Activated CD8-positive, alpha-beta T cell treated with anti-CD3 and anti-CD28 coated beads for 36 hours (primary cell): ENCODE data around the gene HLA-F. TPM values are rescaled to one million over a fixed set of nuclear protein-coding genes. Genes with fewer than 3 reads are reported as not detected.
A peak's percentile ranks its signal among the peaks of the same experiment; 100 is the strongest.

ENCODE experiments used
- ATAC-seq: fragments of 200-7000 bp; cut with Tn5 transposase; one replicate; pipeline ENCODE4 v1.10.0; 2021; ENCODE audit warnings: mild to moderate bottlenecking, moderate library complexity
- CTCF ChIA-PET: fragments of 350-600 bp; sonication (Branson Sonifier 250); formaldehyde crosslinking; loops from one replicate; lab custom pipeline; 2021; ENCODE audit warnings: antibody characterized with exemption; lab: Charles Lee
- POLR2A ChIA-PET: fragments of 350-600 bp; sonication (Branson Sonifier 250); formaldehyde crosslinking; loops from one replicate; lab custom pipeline; 2021; ENCODE audit warnings: antibody characterized with exemption; lab: Charles Lee
- DNase-seq: peaks from one replicate; pipeline ENCODE4 v3.0.0-alpha.2; 2020
- H3K27ac Mint-ChIP-seq: one replicate; pipeline ENCODE4 v1.8.0; 2021; ENCODE audit warnings: mild to moderate bottlenecking, mixed read lengths
- H3K27me3 Mint-ChIP-seq: one replicate; pipeline ENCODE4 v1.8.0; 2021; ENCODE audit warnings: mixed read lengths
- H3K36me3 Mint-ChIP-seq: one replicate; pipeline ENCODE4 v1.8.0; 2021; ENCODE audit warnings: low read depth, mixed read lengths
- H3K4me1 Mint-ChIP-seq: one replicate; pipeline ENCODE4 v1.8.0; 2021; ENCODE audit warnings: low read depth, mixed read lengths
- H3K4me3 Mint-ChIP-seq: one replicate; pipeline ENCODE4 v1.8.0; 2021; ENCODE audit warnings: mild to moderate bottlenecking, moderate library complexity, mixed read lengths
- H3K9me3 Mint-ChIP-seq: one replicate; pipeline ENCODE4 v1.8.0; 2021; ENCODE audit warnings: mixed read lengths
- intact Hi-C: fragments of 100-400 bp; cut with micrococcal nuclease; formaldehyde crosslinking; loops from one replicate; pipeline ENCODE4 v1.10.0; 2022
- total RNA-seq, 2 experiments: library from RNA; stranded (reverse); gene quantifications; one replicate each; pipeline ENCODE4 v1.2.3, GENCODE V29; 2021
- TF ChIP-seq, protein P1 (sequence below): fragments of 200-600 bp; IDR thresholded peaks from one replicate; pipeline ENCODE4 v1.8.0; 2022; ENCODE audit warnings: antibody characterized with exemption, mild to moderate bottlenecking

The HLA-F gene
- total RNA-seq, 2 experiments from 2014 or later: 172 TPM

DNA sequence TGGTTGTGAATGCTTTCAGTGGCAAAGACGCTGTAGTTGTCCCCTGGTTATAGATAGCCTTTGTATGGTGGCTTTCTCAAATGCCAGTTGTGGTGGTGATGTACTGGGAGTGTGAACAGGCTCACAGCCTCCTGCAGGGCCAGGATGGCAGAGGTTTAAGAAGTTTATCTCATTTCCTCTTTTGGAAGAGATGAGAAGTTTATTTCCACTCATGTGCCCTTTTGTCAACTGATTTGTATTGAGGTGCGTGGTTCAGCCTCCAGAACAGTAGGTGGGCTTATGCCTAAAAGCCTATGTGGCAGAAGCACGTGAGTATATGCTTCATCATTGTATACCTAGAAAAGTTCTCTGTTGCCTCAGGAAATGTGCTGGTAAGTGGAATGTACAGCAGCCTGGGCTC, 28.6 kb upstream of the HLA-F start:
- Mint-ChIP-seq H3K27me3 (peaks cover 3% of the 10 kb centered on the region), H3K4me1 (no peaks in the 10 kb centered on the region), H3K27ac (no peak overlapping the region), H3K9me3 (peaks cover 8% of the 10 kb centered on the region), H3K36me3 (peaks cover 1% of the 10 kb centered on the region), H3K4me3 (no peak overlapping the region)
- DNase-seq (no peak), ATAC-seq (no peak)
- ChIA-PET POLR2A (no interaction called here), CTCF (interaction anchor here (0.6 to 2.6 kb wide), 5 partner anchors 8 to 485 kb away, joined by 3 to 20 read pairs (median 5); no protein-coding TSS in a partner anchor)
- TF ChIP-seq, protein P1, sequence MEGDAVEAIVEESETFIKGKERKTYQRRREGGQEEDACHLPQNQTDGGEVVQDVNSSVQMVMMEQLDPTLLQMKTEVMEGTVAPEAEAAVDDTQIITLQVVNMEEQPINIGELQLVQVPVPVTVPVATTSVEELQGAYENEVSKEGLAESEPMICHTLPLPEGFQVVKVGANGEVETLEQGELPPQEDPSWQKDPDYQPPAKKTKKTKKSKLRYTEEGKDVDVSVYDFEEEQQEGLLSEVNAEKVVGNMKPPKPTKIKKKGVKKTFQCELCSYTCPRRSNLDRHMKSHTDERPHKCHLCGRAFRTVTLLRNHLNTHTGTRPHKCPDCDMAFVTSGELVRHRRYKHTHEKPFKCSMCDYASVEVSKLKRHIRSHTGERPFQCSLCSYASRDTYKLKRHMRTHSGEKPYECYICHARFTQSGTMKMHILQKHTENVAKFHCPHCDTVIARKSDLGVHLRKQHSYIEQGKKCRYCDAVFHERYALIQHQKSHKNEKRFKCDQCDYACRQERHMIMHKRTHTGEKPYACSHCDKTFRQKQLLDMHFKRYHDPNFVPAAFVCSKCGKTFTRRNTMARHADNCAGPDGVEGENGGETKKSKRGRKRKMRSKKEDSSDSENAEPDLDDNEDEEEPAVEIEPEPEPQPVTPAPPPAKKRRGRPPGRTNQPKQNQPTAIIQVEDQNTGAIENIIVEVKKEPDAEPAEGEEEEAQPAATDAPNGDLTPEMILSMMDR: no peak
- intact Hi-C loops: no loop called here

- DNase-seq: peak; percentile 37
- CTCF ChIA-PET: interaction anchor here (0.6 to 2.6 kb wide), 15 partner anchors 9 to 143 kb away, joined by 3 to 20 read pairs (median 4); no protein-coding TSS in a partner anchor
- TF ChIP-seq, protein P1: no peak
- H3K4me3 Mint-ChIP-seq: no peak overlapping the region
- peaks cover 8% of the 10 kb centered on the region for H3K9me3 Mint-ChIP-seq
- POLR2A ChIA-PET: interaction anchor here (0.6 kb wide), 1 partner anchor 572 kb away, joined by 3 read pairs; no protein-coding TSS in a partner anchor
- H3K27me3 Mint-ChIP-seq: peaks cover 3% of the 10 kb centered on the region
- no peak for ATAC-seq
- H3K36me3 Mint-ChIP-seq: peaks cover 1% of the 10 kb centered on the region
- no peaks in the 10 kb centered on the region for H3K4me1 Mint-ChIP-seq
- H3K27ac Mint-ChIP-seq: peak overlapping the region; percentile 57
- intact Hi-C loops: no loop called here
Observed at GRCh38 chr6:29696147-29697125, 26.8 kb upstream of the HLA-F start.

DNA sequence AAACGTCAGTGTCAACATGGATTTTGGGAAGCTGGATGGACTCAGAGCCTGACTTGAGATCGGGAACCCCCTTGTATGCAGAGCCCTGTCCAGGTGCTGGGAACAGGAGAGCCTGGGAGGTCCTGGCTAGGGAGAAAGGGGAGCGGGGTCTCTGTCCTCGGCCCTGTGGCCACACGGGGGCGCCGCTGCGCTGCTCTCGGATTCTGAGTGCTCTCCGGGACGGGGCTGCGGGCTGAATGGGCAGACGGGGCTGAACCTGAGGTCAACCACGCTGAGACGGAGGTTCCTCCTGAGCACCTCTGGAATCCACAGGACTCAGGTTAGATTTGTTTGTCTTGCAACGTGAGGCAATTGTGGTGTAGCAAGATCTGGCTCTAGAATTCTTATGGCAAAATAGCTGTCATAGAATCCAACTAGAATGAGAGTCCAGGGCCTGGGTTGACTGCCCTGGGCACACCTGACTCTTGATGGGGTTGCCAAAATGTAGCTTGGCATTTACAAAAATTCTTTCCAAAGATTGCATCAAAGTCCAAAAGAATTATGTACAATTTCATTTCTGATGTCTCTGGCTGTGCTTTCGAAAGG, 20.6 kb upstream of the HLA-F start:
- Mint-ChIP-seq H3K36me3 (no peaks in the 10 kb centered on the region), H3K4me3 (no peak overlapping the region), H3K9me3 (no peaks in the 10 kb centered on the region), H3K4me1 (peaks cover 22% of the 10 kb centered on the region), H3K27me3 (peaks cover 18% of the 10 kb centered on the region), H3K27ac (no peak overlapping the region)
- ChIA-PET CTCF (interaction anchor here (0.7 to 2.8 kb wide), 37 partner anchors 9 to 364 kb away, joined by 3 to 42 read pairs (median 4); partner anchors contain the start of genes HLA-F and PPP1R11), POLR2A (interaction anchor here (1.2 kb wide), 2 partner anchors 59 to 127 kb away, joined by 4 read pairs; no protein-coding TSS in a partner anchor)
- intact Hi-C loops: no loop called here
- DNase-seq (peak; percentile 83), ATAC-seq (peak; percentile 84)
- TF ChIP-seq, protein P1: peak; percentile 84

DNA sequence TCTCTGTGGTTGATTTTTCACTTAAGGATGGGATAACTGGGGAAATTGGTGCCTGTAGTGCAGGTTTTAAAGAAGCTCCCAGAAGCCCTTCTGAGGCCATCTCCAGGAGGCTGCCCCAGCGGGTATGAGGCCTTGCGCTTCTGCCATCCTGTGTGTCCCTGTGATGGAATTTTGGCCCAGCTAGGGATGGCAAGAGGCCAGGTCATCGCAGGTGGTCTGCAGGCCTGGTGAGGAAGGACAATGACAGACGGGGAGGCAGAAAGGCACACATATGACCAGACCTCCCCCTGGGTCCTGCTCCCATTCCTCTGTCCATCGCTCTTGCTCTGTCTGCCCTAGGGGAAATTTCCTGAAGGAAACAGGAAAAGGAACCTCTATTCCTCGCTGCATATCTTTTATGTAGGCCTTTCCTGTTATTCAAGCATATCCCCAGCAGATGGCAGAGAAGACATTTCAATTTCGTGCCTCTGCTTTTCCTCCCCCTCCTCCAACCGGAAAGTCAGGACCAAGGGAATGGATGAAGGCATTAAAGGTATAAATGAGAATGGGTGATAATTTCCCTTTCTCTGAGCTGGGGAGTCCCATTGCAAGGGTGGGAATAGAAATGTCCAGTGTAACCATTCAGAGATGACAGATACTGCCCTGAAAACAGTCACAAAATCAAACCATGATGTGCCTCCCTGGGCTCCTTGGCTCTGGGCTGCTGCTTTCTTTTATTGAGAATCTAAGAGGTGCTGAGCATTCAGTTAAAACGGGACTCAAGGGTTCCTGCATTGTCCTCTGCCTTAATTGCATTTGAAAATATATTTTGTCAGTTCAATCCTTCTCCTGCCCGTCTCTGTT, 17.6 kb upstream of the HLA-F start:
- CTCF ChIA-PET: interaction anchor here (0.6 to 5.8 kb wide), 23 partner anchors 9 to 402 kb away, joined by 3 to 70 read pairs (median 4); partner anchors contain the start of gene POLR1H
- no peak overlapping the region for H3K27ac Mint-ChIP-seq

More for the DNA sequence above, 17.6 kb upstream of the HLA-F start:
- H3K4me3 Mint-ChIP-seq: no peak overlapping the region
- no peaks in the 10 kb centered on the region for H3K36me3 Mint-ChIP-seq
- H3K9me3 Mint-ChIP-seq: no peaks in the 10 kb centered on the region
- peaks cover 51% of the 10 kb centered on the region for H3K4me1 Mint-ChIP-seq
- DNase-seq (no peak), ATAC-seq (no peak)
- POLR2A ChIA-PET: interaction anchor here (1.0 kb wide), 1 partner anchor 130 kb away, joined by 3 read pairs; no protein-coding TSS in a partner anchor
- TF ChIP-seq, protein P1: peak; percentile 79
- peaks cover 16% of the 10 kb centered on the region for H3K27me3 Mint-ChIP-seq
- intact Hi-C loops: loop anchor here (2.0 to 5.0 kb wide), 2 partner anchors 47 to 129 kb away; no protein-coding TSS in a partner anchor
